Fibroblast of lung (primary cell): ENCODE measurements around the gene IL36RN.

Source experiments
- EZH2 ChIP-seq: IDR thresholded peaks from 2 replicates; pipeline ENCODE4 v1.5.1; 2012; ENCODE audit warnings: low read length, control low read depth, mild to moderate bottlenecking; ENCODE audit errors: missing control alignments
- TF ChIP-seq, protein P1 (sequence below), 2 donors: IDR thresholded peaks in 1 of 2; conservative IDR thresholded peaks in 1 of 2; 1 replicate in 1 of 2; 2 replicates in 1 of 2; pipeline ENCODE4 v1.5.1; 2011 to 2012; ENCODE audit warnings: low read length in 2 of 2, control low read depth in 1 of 2, inconsistent platforms in 1 of 2, low read depth in 1 of 2, mild to moderate bottlenecking in 1 of 2

DNA sequence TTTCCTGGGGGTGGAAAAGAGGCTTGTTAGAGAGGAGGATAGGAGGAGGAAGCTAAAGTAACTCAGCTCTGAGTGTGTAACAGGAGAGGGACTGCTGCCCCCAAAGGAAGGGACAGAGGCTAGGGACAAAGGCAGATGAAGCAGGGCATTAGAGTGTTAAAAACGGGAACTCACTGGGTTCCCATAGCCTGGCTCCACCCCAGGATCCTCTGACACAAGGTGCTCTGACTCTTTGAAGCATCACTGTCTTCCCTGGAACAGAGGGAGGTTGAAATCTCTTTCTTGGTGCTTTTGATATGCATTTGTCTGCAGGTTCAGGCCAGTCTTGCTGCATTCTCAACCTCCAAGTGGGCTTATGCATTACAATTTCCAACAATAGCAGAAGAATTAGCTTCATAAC is 30.9 kb upstream of the IL36RN start:
- TF ChIP-seq, protein P1, sequence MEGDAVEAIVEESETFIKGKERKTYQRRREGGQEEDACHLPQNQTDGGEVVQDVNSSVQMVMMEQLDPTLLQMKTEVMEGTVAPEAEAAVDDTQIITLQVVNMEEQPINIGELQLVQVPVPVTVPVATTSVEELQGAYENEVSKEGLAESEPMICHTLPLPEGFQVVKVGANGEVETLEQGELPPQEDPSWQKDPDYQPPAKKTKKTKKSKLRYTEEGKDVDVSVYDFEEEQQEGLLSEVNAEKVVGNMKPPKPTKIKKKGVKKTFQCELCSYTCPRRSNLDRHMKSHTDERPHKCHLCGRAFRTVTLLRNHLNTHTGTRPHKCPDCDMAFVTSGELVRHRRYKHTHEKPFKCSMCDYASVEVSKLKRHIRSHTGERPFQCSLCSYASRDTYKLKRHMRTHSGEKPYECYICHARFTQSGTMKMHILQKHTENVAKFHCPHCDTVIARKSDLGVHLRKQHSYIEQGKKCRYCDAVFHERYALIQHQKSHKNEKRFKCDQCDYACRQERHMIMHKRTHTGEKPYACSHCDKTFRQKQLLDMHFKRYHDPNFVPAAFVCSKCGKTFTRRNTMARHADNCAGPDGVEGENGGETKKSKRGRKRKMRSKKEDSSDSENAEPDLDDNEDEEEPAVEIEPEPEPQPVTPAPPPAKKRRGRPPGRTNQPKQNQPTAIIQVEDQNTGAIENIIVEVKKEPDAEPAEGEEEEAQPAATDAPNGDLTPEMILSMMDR (conservative IDR thresholded peaks at IDR 0.05 in 1 of 2, IDR thresholded peaks at IDR 0.05 in 1 of 2; ENCODE audit: low read depth in 1 of 2, low read length in 2 of 2) = no peak
- TF ChIP-seq EZH2 = no peak
